ENCODE data around the gene DNAH2. TPM values are rescaled to one million over a fixed set of nuclear protein-coding genes. Genes with fewer than 3 reads are reported as not detected.
A peak's percentile ranks its signal among the peaks of the same experiment; 100 is the strongest.

The DNAH2 gene
- total and polyA plus RNA-seq, 4 experiments from 2014 or later = not detected

- DNase-seq = peak; percentile 90 to 98 (median 92)
- POLR2A ChIA-PET (ENCODE audit: partially characterized antibody) = interaction anchor here (0.6 to 9.0 kb wide), 26 partner anchors 10 to 799 kb away, joined by 3 to 238 read pairs (median 6); partner anchors contain the start of genes ALOXE3, CHD3, CNTROB and CYB5D1
- no peaks in the 10 kb centered on the region for H3K27me3 ChIP-seq (ENCODE audit: insufficient read depth, low read length)
- CTCF ChIA-PET (ENCODE audit: partially characterized antibody) = interaction anchor here (0.7 to 6.1 kb wide), 18 partner anchors 8 to 225 kb away, joined by 3 to 65 read pairs (median 4); partner anchors contain the start of genes CYB5D1 and NAA38
- H3K4me1 ChIP-seq (ENCODE audit: insufficient read depth, low read length) = peaks cover 45% of the 10 kb centered on the region
- intact Hi-C loops (cut with micrococcal nuclease) = loop anchor here (1.0 to 2.0 kb wide), 9 partner anchors 7 to 528 kb away; partner anchors contain the start of genes CNTROB, EIF5A and NAA38
- peaks cover 0 to 9% of the 10 kb centered on the region in 2 donors for H3K27me3 Mint-ChIP-seq
- peak overlapping the region; percentile 76 to 84 for H3K4me3 ChIP-seq (ENCODE audit: low read length in 2 of 2)
- H3K9me3 Mint-ChIP-seq = peaks cover 0 to 3% (median 0%) of the 10 kb centered on the region in 8 donors
- H3K9me3 ChIP-seq (ENCODE audit: control insufficient read depth in 1 of 2, low read length in 2 of 2) = no peaks in the 10 kb centered on the region
- H3K36me3 ChIP-seq (ENCODE audit: insufficient read depth, low read length) = no peaks in the 10 kb centered on the region
- H3K27ac Mint-ChIP-seq = peak overlapping the region; percentile 99 to 100 (median 99)
- H3K4me3 Mint-ChIP-seq = peak overlapping the region; percentile 90 to 98 (median 94)
- peaks cover 0 to 25% of the 10 kb centered on the region in 2 donors for H3K36me3 Mint-ChIP-seq
- H3K4me1 Mint-ChIP-seq = peaks cover 36 to 64% (median 42%) of the 10 kb centered on the region in 4 donors
- peak overlapping the region; percentile 98 for H3K27ac ChIP-seq (ENCODE audit: low read depth, low read length)
Observed at GRCh38 chr17:7834957-7835813, 117.6 kb downstream of the DNAH2 start.

- intact Hi-C loops (cut with micrococcal nuclease) = loop anchor here (1.0 to 2.0 kb wide), 6 partner anchors 15 to 529 kb away; partner anchors contain the start of genes CNTROB and EIF5A
- Histone ChIP-seq H3K27ac (ENCODE audit: low read depth, low read length) (peak overlapping the region; percentile 98), H3K9me3 (ENCODE audit: control insufficient read depth in 1 of 2, low read length in 2 of 2) (no peaks in the 10 kb centered on the region), H3K4me3 (ENCODE audit: low read length in 2 of 2) (peak overlapping the region; percentile 61 to 84), H3K27me3 (ENCODE audit: insufficient read depth, low read length) (no peaks in the 10 kb centered on the region), H3K36me3 (ENCODE audit: insufficient read depth, low read length) (no peaks in the 10 kb centered on the region), H3K4me1 (ENCODE audit: insufficient read depth, low read length) (peaks cover 50% of the 10 kb centered on the region)
- DNase-seq = peak in 4 of 5 donors; percentile 42 to 77 (median 62)
- H3K4me3 Mint-ChIP-seq = peak overlapping the region; percentile 83 to 95 (median 92)
- H3K36me3 Mint-ChIP-seq = peaks cover 0 to 29% of the 10 kb centered on the region in 2 donors
- peaks cover 43 to 72% (median 49%) of the 10 kb centered on the region in 4 donors for H3K4me1 Mint-ChIP-seq
- H3K9me3 Mint-ChIP-seq = peaks cover 0 to 3% (median 0%) of the 10 kb centered on the region in 8 donors
- peak overlapping the region; percentile 98 to 100 (median 99) for H3K27ac Mint-ChIP-seq
- ChIA-PET POLR2A (ENCODE audit: partially characterized antibody) (interaction anchor here (0.9 to 9.0 kb wide), 15 partner anchors 11 to 352 kb away, joined by 3 to 238 read pairs (median 12); partner anchors contain the start of genes CHD3, CNTROB, CYB5D1 and NAA38), CTCF (ENCODE audit: partially characterized antibody) (interaction anchor here (1.2 to 6.1 kb wide), 9 partner anchors 10 to 225 kb away, joined by 3 to 65 read pairs (median 5); partner anchors contain the start of genes CYB5D1 and NAA38)
- H3K27me3 Mint-ChIP-seq = peaks cover 0 to 9% of the 10 kb centered on the region in 2 donors
Observed at GRCh38 chr17:7835814-7836595, 118.5 kb downstream of the DNAH2 start.

GRCh38 chr17:7836596-7837407 is 119.3 kb downstream of the DNAH2 start:
- peak; percentile 53 to 84 (median 57) for DNase-seq
- ChIA-PET CTCF (ENCODE audit: partially characterized antibody) (interaction anchor here (1.3 to 6.1 kb wide), 4 partner anchors 10 to 154 kb away, joined by 3 to 65 read pairs (median 5); partner anchors contain the start of gene NAA38), POLR2A (ENCODE audit: partially characterized antibody) (interaction anchor here (1.0 to 9.0 kb wide), 9 partner anchors 11 to 149 kb away, joined by 3 to 238 read pairs (median 7); partner anchors contain the start of genes CNTROB, CYB5D1, NAA38 and RNF227)
- Histone ChIP-seq H3K36me3 (ENCODE audit: insufficient read depth, low read length) (no peaks in the 10 kb centered on the region), H3K27ac (ENCODE audit: low read depth, low read length) (peak overlapping the region; percentile 98), H3K4me1 (ENCODE audit: insufficient read depth, low read length) (peaks cover 56% of the 10 kb centered on the region), H3K4me3 (ENCODE audit: low read length in 2 of 2) (peak overlapping the region in 1 of 2 donors; percentile 61), H3K27me3 (ENCODE audit: insufficient read depth, low read length) (no peaks in the 10 kb centered on the region), H3K9me3 (ENCODE audit: control insufficient read depth in 1 of 2, low read length in 2 of 2) (no peaks in the 10 kb centered on the region)
- Mint-ChIP-seq H3K4me3 (peak overlapping the region; percentile 83 to 95 (median 92)), H3K4me1 (peaks cover 48 to 80% (median 55%) of the 10 kb centered on the region in 4 donors), H3K27ac (peak overlapping the region; percentile 98 to 100 (median 99)), H3K9me3 (peaks cover 0 to 3% (median 0%) of the 10 kb centered on the region in 8 donors), H3K27me3 (peaks cover 0 to 6% of the 10 kb centered on the region in 2 donors), H3K36me3 (peaks cover 0 to 35% of the 10 kb centered on the region in 2 donors)
- intact Hi-C loops (cut with micrococcal nuclease) = no loop called here

- ChIA-PET CTCF (ENCODE audit: partially characterized antibody) (interaction anchor here (0.8 to 6.1 kb wide), 5 partner anchors 11 to 256 kb away, joined by 3 to 65 read pairs (median 3); partner anchors contain the start of gene NAA38), POLR2A (ENCODE audit: partially characterized antibody) (interaction anchor here (1.0 to 9.0 kb wide), 5 partner anchors 10 to 150 kb away, joined by 3 to 238 read pairs (median 4); partner anchors contain the start of genes CNTROB, NAA38, TMEM88 and TP53)
- Histone ChIP-seq H3K4me1 (ENCODE audit: insufficient read depth, low read length) (peaks cover 56% of the 10 kb centered on the region), H3K36me3 (ENCODE audit: insufficient read depth, low read length) (no peaks in the 10 kb centered on the region), H3K27me3 (ENCODE audit: insufficient read depth, low read length) (no peaks in the 10 kb centered on the region), H3K27ac (ENCODE audit: low read depth, low read length) (peak overlapping the region; percentile 98), H3K9me3 (ENCODE audit: control insufficient read depth in 1 of 2, low read length in 2 of 2) (no peaks in the 10 kb centered on the region), H3K4me3 (ENCODE audit: low read length in 2 of 2) (no peak overlapping the region)
- peak in 1 of 5 donors; percentile 26 for DNase-seq
- peaks cover 0 to 5% of the 10 kb centered on the region in 2 donors for H3K27me3 Mint-ChIP-seq
- H3K27ac Mint-ChIP-seq = peak overlapping the region; percentile 98 to 100 (median 99)
- intact Hi-C loops (cut with micrococcal nuclease) = no loop called here
- H3K4me3 Mint-ChIP-seq = peak overlapping the region; percentile 83 to 95 (median 92)
- peaks cover 49 to 87% (median 57%) of the 10 kb centered on the region in 4 donors for H3K4me1 Mint-ChIP-seq
- H3K36me3 Mint-ChIP-seq = peaks cover 0 to 42% of the 10 kb centered on the region in 2 donors
- H3K9me3 Mint-ChIP-seq = peaks cover 0 to 3% (median 0%) of the 10 kb centered on the region in 8 donors
Observed at GRCh38 chr17:7837408-7838088, 120.0 kb downstream of the DNAH2 start.

- H3K9me3 ChIP-seq (ENCODE audit: control insufficient read depth in 1 of 2, low read length in 2 of 2) = no peaks in the 10 kb centered on the region
- ChIA-PET POLR2A (ENCODE audit: partially characterized antibody) (interaction anchor here (1.0 to 9.0 kb wide), 4 partner anchors 9 to 94 kb away, joined by 3 to 238 read pairs (median 6); partner anchors contain the start of genes CNTROB, NAA38, TMEM88 and TRAPPC1), CTCF (ENCODE audit: partially characterized antibody) (interaction anchor here (0.8 to 6.1 kb wide), 6 partner anchors 11 to 255 kb away, joined by 3 to 65 read pairs (median 3); partner anchors contain the start of gene NAA38)
- intact Hi-C loops (cut with micrococcal nuclease) = no loop called here
- peaks cover 0 to 49% of the 10 kb centered on the region in 2 donors for H3K36me3 Mint-ChIP-seq
- H3K27me3 ChIP-seq (ENCODE audit: insufficient read depth, low read length) = no peaks in the 10 kb centered on the region
- peak overlapping the region; percentile 37 to 95 (median 92) for H3K4me3 Mint-ChIP-seq
- H3K4me1 ChIP-seq (ENCODE audit: insufficient read depth, low read length) = peaks cover 58% of the 10 kb centered on the region
- no peak for DNase-seq
- H3K27ac ChIP-seq (ENCODE audit: low read depth, low read length) = peak overlapping the region; percentile 15
- peak overlapping the region; percentile 98 to 100 (median 100) for H3K27ac Mint-ChIP-seq
- peaks cover 46 to 94% (median 58%) of the 10 kb centered on the region in 4 donors for H3K4me1 Mint-ChIP-seq
- peaks cover 0 to 3% (median 0%) of the 10 kb centered on the region in 8 donors for H3K9me3 Mint-ChIP-seq
- H3K36me3 ChIP-seq (ENCODE audit: insufficient read depth, low read length) = no peaks in the 10 kb centered on the region
- no peak overlapping the region for H3K4me3 ChIP-seq (ENCODE audit: low read length in 2 of 2)
- H3K27me3 Mint-ChIP-seq = peaks cover 0 to 4% of the 10 kb centered on the region in 2 donors
Observed at GRCh38 chr17:7838090-7839075, 120.8 kb downstream of the DNAH2 start.
